HG02885 (cell line): ENCODE measurements around the gene NOXRED1.

ENCODE experiments used
- ATAC-seq: cut with Tn5 transposase; IDR thresholded peaks from one replicate; pipeline ENCODE4 v1.9.1; 2021; ENCODE audit warnings: mild to moderate bottlenecking; ENCODE audit not compliant: unreplicated experiment, poor library complexity

NOXRED1 gene

GRCh38 chr14:77353469-77354141 lies 69.7 kb downstream of the NOXRED1 start:
- ATAC-seq: no peak

GRCh38 chr14:77347751-77348150 lies 75.6 kb downstream of the NOXRED1 start:
- ATAC-seq: no peak

GRCh38 chr14:77346495-77346894 lies 76.8 kb downstream of the NOXRED1 start:
- no peak for ATAC-seq

GRCh38 chr14:77344377-77344996 lies 78.8 kb downstream of the NOXRED1 start:
- no peak for ATAC-seq
